HAP-1 (cell line): ENCODE results near the gene RGS12.

Source experiments
- DNase-seq, 2 experiments: peaks; one replicate each; pipeline ENCODE4 v3.0.0-alpha.2; 2016 to 2020; ENCODE audit warnings: low spot score in 2 of 2
- H3K27me3 ChIP-seq: fragments of 250-450 bp; sonication (Bioruptor Pico); 2 replicates; pipeline ENCODE4 v1.5.1; 2020; ENCODE audit warnings: low read depth, mild to moderate bottlenecking, moderate library complexity
- H3K36me3 ChIP-seq: fragments of 250-450 bp; sonication (Bioruptor Pico); replicated peaks from 2 replicates; pipeline ENCODE4 v1.5.1; 2020; ENCODE audit warnings: mild to moderate bottlenecking
- H3K4me1 ChIP-seq: fragments of 250-450 bp; sonication (Bioruptor Pico); 2 replicates; pipeline ENCODE4 v1.5.1; 2020; ENCODE audit warnings: mild to moderate bottlenecking
- H3K4me3 ChIP-seq: fragments of 250-450 bp; sonication (Bioruptor Pico); 2 replicates; pipeline ENCODE4 v1.5.1; 2020; ENCODE audit warnings: mild to moderate bottlenecking, moderate library complexity
- H3K9me3 ChIP-seq: fragments of 250-450 bp; sonication (Bioruptor Pico); 2 replicates; pipeline ENCODE4 v1.5.1; 2020; ENCODE audit warnings: mild to moderate bottlenecking, moderate library complexity
- in situ Hi-C: fragments of 300-500 bp; cut with MboI; formaldehyde crosslinking; loops from 3 replicates; pipeline ENCODE4 v1.14.3; 2020; ENCODE audit warnings: low sequenced_read_pairs, inconsistent platforms, mixed read lengths

The RGS12 gene

DNA sequence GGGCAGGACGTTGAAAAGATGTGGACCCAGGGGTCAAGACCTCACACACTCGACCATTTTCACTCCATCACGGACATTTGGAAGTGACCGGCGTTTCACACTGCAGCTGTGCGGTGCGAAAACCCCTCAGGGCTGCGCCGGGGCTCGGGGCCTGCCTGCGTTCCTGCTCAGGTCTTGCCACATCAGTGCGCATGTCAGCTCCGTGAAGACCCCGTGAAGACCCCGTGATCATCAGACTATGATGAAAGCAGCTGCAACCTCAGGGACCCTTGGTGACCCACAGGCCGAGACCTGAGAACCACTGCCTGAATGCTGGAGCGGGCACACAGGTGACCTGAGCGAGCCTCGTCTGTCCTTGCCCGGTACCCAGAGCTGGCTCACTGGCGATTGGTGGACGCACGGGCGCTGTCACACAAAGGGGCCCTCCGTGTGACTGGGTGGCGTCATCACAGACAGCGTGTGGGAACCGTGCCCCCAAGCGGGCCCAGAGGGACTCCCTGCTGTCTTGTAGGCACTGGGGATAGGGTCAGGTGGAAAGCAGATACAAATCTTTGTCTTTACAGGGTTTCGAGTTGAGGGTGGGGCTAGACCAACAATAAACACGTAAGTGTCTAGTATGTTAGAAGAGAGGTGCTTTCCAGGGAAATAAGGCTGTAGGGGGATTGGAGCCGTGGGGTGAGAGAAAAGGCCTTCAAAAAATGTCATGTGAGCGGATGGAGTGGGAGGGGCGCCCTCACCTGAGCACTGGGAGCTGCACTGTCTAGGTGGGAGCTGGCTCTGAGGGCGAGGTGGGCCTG is 31.2 kb upstream of the RGS12 start:
- in situ Hi-C loops: no loop called here
- H3K9me3 ChIP-seq: no peaks in the 10 kb centered on the region
- no peaks in the 10 kb centered on the region for H3K36me3 ChIP-seq
- H3K4me3 ChIP-seq: no peak overlapping the region
- H3K4me1 ChIP-seq: no peaks in the 10 kb centered on the region
- H3K27me3 ChIP-seq: peaks cover 5% of the 10 kb centered on the region
- peak in 1 of 2 experiments; percentile 4 for DNase-seq

GRCh38 chr4:3262208-3263052 is 30.4 kb upstream of the RGS12 start:
- Histone ChIP-seq H3K4me3 (no peak overlapping the region), H3K4me1 (no peaks in the 10 kb centered on the region), H3K27me3 (peaks cover 5% of the 10 kb centered on the region), H3K9me3 (no peaks in the 10 kb centered on the region), H3K36me3 (no peaks in the 10 kb centered on the region)
- in situ Hi-C loops: no loop called here
- peak in 1 of 2 experiments; percentile 6 for DNase-seq

GRCh38 chr4:3263053-3263875 is 29.6 kb upstream of the RGS12 start:
- Histone ChIP-seq H3K4me1 (no peaks in the 10 kb centered on the region), H3K27me3 (peaks cover 5% of the 10 kb centered on the region), H3K36me3 (no peaks in the 10 kb centered on the region), H3K9me3 (no peaks in the 10 kb centered on the region), H3K4me3 (no peak overlapping the region)
- peak in 1 of 2 experiments; percentile 6 for DNase-seq
- in situ Hi-C loops: no loop called here

GRCh38 chr4:3263876-3264193 is 29.0 kb upstream of the RGS12 start:
- DNase-seq: no peak
- Histone ChIP-seq H3K9me3 (no peaks in the 10 kb centered on the region), H3K27me3 (peaks cover 5% of the 10 kb centered on the region), H3K4me1 (no peaks in the 10 kb centered on the region), H3K4me3 (no peak overlapping the region), H3K36me3 (no peaks in the 10 kb centered on the region)
- in situ Hi-C loops: no loop called here

DNA sequence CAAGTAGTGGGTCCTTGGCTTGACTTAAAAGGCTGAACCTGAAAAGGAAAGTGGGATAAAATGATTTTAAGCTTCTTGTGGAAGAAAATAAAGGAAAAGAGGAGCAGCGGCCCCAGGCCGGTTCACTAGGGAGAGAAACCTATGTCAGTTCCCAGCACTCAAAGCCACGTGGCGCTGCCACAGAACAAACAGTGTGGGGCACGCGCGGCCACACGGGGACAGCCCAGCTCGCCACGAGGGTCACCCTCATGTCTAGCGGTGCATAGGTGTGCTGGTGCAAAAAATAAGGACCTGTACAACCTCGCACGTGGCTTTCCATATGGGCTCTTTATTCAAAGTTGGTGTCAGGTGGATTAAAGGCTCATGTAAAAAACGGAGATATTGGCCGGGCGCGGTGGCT is 26.7 kb upstream of the RGS12 start:
- no peak for DNase-seq

DNA sequence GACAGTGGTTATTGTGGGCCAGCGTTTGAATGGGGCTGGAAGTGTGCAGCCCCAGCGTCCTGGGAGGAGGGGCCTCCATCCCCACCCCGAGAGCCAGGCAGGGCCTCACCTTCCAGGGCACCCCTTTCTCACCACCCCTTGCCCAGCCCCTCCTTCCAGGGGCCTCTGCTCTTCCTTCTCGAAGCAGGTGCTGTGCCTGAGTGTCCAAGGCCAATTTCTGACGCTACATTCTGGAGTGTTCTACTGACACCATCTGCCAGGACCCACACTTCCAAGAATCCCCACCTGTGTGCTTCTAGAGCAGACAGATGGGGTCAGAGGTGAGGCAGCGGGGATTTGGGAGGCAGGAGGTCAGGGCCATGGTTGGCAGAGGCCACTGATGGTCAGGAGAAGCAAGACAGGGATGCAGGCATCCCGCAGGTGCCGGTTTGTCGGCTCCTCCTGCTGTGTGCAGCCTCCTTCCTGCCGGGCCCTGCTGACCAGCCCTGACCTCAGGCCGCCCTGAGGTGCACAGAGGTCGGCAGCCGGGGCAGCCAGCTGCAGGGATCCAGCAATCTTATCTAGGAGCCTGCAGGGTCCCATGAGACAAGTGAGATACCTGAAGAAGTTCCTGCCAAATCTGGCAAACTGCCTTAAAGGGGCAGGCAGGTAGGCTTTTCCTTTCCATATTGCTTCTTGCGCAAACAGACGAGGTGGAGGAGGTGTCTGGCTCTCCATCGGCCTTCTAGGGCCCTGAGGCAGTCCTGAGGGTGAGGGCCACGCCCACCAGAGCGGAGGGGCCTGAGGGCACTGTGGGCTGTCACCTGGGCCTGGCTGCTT is 25.0 kb upstream of the RGS12 start:
- in situ Hi-C loops: no loop called here
- H3K27me3 ChIP-seq: peaks cover 11% of the 10 kb centered on the region
- no peak overlapping the region for H3K4me3 ChIP-seq
- H3K4me1 ChIP-seq: no peaks in the 10 kb centered on the region
- no peaks in the 10 kb centered on the region for H3K36me3 ChIP-seq
- H3K9me3 ChIP-seq: no peaks in the 10 kb centered on the region
- DNase-seq: peak in 1 of 2 experiments; percentile 11

More for the DNA sequence above, 26.7 kb upstream of the RGS12 start:
- in situ Hi-C loops: no loop called here
- H3K9me3 ChIP-seq: no peaks in the 10 kb centered on the region
- H3K27me3 ChIP-seq: peaks cover 5% of the 10 kb centered on the region
- no peaks in the 10 kb centered on the region for H3K36me3 ChIP-seq
- H3K4me3 ChIP-seq: no peak overlapping the region
- H3K4me1 ChIP-seq: no peaks in the 10 kb centered on the region

DNA sequence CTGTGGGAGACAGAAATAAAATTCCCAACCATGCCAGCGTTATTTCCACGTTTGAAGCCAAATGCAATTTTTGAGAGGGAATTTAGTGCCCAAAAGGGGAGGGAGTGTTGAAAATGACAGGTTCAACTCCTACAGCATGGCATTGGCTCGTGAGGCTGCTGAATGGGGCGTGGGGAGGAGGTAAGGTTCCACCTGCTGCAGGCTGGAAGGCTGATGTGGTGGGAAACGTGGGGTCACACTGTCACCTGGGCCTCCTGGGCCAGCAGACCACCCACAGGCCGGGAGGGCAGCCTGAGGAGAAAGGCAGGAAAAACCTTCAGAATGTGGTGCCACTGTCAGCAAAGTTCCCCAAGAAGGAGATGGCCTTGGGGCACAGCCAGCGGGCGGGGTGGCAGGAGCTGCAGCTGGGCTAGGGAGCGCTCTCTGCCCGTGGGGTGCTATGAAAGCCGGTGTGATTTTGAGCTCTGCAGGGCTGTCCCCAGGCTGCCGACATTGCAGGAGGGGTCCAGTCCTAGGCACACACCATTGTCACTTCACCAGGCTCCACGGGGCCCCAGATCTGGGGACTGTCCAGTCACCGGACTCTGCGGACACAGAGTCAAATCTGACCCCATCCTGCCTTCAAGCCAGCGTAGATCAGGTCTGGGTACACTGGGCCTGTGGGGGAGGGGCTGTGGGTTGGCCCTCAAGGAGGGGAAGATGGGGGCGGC is 24.3 kb upstream of the RGS12 start:
- Histone ChIP-seq H3K9me3 (no peaks in the 10 kb centered on the region), H3K4me1 (no peaks in the 10 kb centered on the region), H3K4me3 (no peak overlapping the region), H3K27me3 (peaks cover 8% of the 10 kb centered on the region), H3K36me3 (no peaks in the 10 kb centered on the region)
- in situ Hi-C loops: no loop called here
- no peak for DNase-seq

DNA sequence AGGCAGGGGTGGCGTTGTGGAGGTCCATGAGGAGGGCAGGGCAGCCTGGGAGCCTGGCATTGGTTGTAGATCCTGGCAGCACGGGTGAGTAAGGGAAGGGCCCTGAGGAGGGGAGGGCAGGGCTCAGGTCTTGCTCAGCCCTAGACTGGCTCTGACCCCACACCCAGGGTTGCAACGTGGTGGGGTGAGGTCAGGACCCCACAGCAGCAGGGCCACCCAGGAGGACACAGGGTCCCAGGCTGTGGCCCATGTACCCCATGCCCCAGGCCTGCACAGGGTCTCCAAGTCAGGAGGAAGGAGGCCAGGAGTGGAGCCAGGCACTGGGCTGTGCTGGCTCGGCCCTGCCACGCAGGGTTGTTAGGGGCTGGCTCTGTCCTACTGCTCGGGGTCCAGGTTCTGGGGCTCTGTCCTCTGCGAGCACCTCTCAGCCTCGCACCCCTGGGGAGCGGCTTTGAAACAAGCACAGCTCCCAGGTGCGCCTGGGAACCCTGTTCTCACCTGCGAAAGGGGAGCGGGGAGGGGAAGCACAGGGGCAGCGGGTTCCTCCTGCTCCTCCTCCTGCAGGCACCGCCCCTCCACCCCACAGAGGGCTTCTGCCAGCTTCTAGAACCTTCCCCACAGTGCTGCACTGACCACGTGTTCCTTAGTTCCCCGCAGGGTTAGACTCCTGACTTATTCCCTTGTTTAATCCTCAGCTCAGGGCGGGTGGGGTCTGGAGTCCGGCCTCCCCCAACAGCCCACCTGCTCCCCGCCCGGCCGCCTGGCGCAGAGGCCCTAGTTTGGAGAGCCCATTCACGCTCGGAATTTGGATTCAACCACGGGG is 23.5 kb upstream of the RGS12 start:
- H3K9me3 ChIP-seq: no peaks in the 10 kb centered on the region
- H3K4me1 ChIP-seq: no peaks in the 10 kb centered on the region
- in situ Hi-C loops: no loop called here
- peaks cover 9% of the 10 kb centered on the region for H3K27me3 ChIP-seq
- no peak overlapping the region for H3K4me3 ChIP-seq
- no peaks in the 10 kb centered on the region for H3K36me3 ChIP-seq
- no peak for DNase-seq

- no peaks in the 10 kb centered on the region for H3K4me1 ChIP-seq
- H3K36me3 ChIP-seq: no peaks in the 10 kb centered on the region
- H3K27me3 ChIP-seq: peaks cover 9% of the 10 kb centered on the region
- no peaks in the 10 kb centered on the region for H3K9me3 ChIP-seq
- no peak overlapping the region for H3K4me3 ChIP-seq
- in situ Hi-C loops: no loop called here
- no peak for DNase-seq
Observed at GRCh38 chr4:3269991-3270611, 22.7 kb upstream of the RGS12 start.

DNA sequence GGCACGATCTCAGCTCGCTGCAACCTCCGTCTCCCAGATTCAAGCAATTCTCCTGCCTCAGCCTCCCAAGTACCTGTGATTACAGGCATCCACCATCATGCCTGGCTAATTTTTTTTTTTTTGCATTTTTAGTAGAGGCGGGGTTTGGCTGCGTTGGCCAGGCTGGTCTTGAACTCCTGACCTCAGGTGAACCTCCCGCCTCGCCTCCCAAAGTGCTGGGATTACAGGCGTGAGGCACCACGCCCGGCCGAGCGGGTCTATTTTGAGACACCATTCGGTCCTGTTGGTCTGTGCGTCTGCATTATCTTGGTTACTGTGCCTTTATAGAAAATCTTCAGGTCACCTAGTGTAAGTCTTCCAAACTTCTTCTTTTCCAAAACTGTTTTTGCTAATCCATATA is 21.7 kb upstream of the RGS12 start:
- no peaks in the 10 kb centered on the region for H3K9me3 ChIP-seq
- in situ Hi-C loops: no loop called here
- H3K4me1 ChIP-seq: no peaks in the 10 kb centered on the region; the same call in 1 of the 2 replicates

DNA sequence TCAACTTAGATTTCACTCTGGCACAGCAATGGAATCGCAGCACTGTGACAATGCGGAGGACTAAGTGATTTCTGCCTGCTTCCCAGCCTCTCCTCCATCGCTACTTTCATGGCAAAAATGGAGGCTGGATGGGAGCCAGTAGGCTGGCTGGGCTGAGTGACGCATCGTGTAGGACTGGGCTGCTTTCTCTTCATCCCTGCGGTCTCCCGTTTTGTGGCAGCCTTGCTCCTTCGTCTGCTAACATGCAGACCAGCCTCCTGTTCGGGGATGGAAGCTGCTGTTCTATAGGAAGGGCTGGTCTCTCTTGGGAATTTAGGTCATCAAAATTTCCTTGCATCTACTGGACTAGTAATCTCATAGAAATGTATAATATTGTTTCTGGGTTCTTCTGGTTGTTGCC is 15.8 kb upstream of the RGS12 start:
- no peaks in the 10 kb centered on the region for H3K9me3 ChIP-seq
- H3K4me1 ChIP-seq: no peaks in the 10 kb centered on the region; the same call in none of the 2 replicates
- no peak overlapping the region for H3K4me3 ChIP-seq
- DNase-seq: no peak
- in situ Hi-C loops: no loop called here
- peaks cover 12% of the 10 kb centered on the region for H3K27me3 ChIP-seq
- H3K36me3 ChIP-seq: no peaks in the 10 kb centered on the region

More for the DNA sequence above, 21.7 kb upstream of the RGS12 start:
- Histone ChIP-seq H3K36me3 (no peaks in the 10 kb centered on the region), H3K27me3 (peaks cover 9% of the 10 kb centered on the region), H3K4me3 (no peak overlapping the region)
- no peak for DNase-seq
